Gastrocnemius medialis (tissue), 4 donors: ENCODE measurements around the gene RUNX1. TPM values are rescaled to one million over a fixed set of nuclear protein-coding genes. Genes with fewer than 3 reads are reported as not detected.

Experiments
- ATAC-seq, 2 donors: fragments of 150-250 bp; one replicate each; pipeline ENCODE4 v1.9.1; 2016
- DNase-seq, 2 donors: peaks; one replicate each; pipeline ENCODE4 v3.0.0-alpha.2; 2019
- H3K27ac ChIP-seq, 4 donors: fragments of 200-600 bp; sonication (generic); 1 replicate in 1 of 4; 2 replicates in 3 of 4; pipeline ENCODE4 v1.5.1; 2016 to 2018; ENCODE audit warnings: mild to moderate bottlenecking in 2 of 4, moderate library complexity in 1 of 4
- H3K27me3 ChIP-seq, 3 donors: fragments of 200-600 bp; sonication (generic) in 2 of 3; 1 replicate in 1 of 3; 2 replicates in 2 of 3; pipeline versions ENCODE4 v1.5.1 to v1.6.0; 2016 to 2019; ENCODE audit warnings: mild to moderate bottlenecking in 1 of 3, moderate library complexity in 1 of 3
- H3K36me3 ChIP-seq, 2 donors: fragments of 200-600 bp; sonication (generic) in 1 of 2; one replicate each; pipeline ENCODE4 v1.5.1; 2017 to 2018
- H3K4me1 ChIP-seq, 2 donors: fragments of 200-600 bp; sonication (generic) in 1 of 2; one replicate each; pipeline ENCODE4 v1.5.1; 2016 to 2017; ENCODE audit warnings: mild to moderate bottlenecking in 2 of 2
- H3K4me3 ChIP-seq, 4 donors: fragments of 200-600 bp; sonication (generic) in 3 of 4; 1 replicate in 1 of 4; 2 replicates in 3 of 4; pipeline ENCODE4 v1.5.1; 2016 to 2019; ENCODE audit warnings: mild to moderate bottlenecking in 2 of 4
- H3K9me3 ChIP-seq, 3 donors: fragments of 200-600 bp; sonication (generic) in 2 of 3; 1 replicate in 1 of 3; 2 replicates in 2 of 3; pipeline ENCODE4 v1.5.1; 2016 to 2019
- POLR2A ChIP-seq, 2 donors: fragments of 450-650 bp; IDR thresholded peaks; one replicate each; pipeline ENCODE4 v1.6.1; 2017; ENCODE audit warnings: antibody characterized with exemption in 2 of 2, mild to moderate bottlenecking in 2 of 2, moderate library complexity in 2 of 2
- in situ Hi-C, 4 donors: fragments of 200-750 bp; cut with MboI; loops; one replicate each; pipeline versions ENCODE4 v1.15.0 to v1.8.0; 2017; ENCODE audit warnings: low sequenced_read_pairs in 4 of 4
- intact Hi-C: fragments of 100-400 bp; cut with DNase I; formaldehyde crosslinking; loops from one replicate; pipeline ENCODE4 v1.15.1; 2023; ENCODE audit warnings: low total_unique reads
- total RNA-seq, 4 donors: library from RNA; depleted of rRNA; stranded (reverse); fragments of >200 nt; gene quantifications; one replicate each; pipeline versions ENCODE4 v1.1.0 to v1.2.3, GENCODE V29; 2016
- TF ChIP-seq, protein P1 (sequence below), 5 experiments: fragments of 450-650 bp in 3 of 5; fragments of 200-600 bp in 2 of 5; sonication (generic) in 2 of 5; IDR thresholded peaks in 4 of 5; conservative IDR thresholded peaks in 1 of 5; 1 replicate in 4 of 5; 2 replicates in 1 of 5; pipeline ENCODE4 v1.5.1; 2016 to 2019; ENCODE audit warnings: antibody characterized with exemption in 5 of 5, mild to moderate bottlenecking in 3 of 5, moderate library complexity in 3 of 5

The RUNX1 gene
- total RNA-seq, 4 donors from 2014 or later: 8.0 to 20.9 (median 10.6) TPM

DNA sequence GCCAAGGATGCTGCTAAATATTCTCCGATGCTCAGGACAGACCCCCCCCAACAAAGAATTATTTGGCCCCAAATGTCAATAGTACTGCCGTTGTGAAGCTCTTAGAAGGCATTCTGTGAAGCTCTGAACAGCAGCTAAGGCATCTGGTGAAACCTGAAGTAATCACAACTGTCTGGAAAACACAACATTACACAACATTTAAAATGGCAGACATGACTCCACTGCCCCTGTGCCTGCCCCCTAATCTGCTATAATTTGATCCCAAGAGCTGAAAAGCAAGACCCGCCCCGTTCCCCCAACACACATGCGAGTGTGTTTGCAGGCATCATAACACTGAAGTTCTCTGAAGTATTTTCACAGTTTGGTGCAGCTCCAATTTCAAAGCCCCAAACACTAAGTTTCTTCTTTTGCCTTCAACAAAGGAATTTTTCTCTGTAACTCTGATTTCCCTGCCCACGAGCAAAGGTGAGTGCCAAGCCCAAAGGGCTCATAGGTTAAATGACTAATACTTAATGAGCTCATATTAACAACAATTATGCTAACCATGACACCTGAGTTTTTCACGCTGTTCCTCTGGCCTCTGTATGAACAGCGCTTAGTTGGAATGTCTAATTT is 251.1 kb downstream of the RUNX1 start:
- H3K9me3 ChIP-seq: no peaks in the 10 kb centered on the region
- TF ChIP-seq POLR2A (IDR thresholded peaks at IDR 0.05): no peak
- TF ChIP-seq, protein P1, sequence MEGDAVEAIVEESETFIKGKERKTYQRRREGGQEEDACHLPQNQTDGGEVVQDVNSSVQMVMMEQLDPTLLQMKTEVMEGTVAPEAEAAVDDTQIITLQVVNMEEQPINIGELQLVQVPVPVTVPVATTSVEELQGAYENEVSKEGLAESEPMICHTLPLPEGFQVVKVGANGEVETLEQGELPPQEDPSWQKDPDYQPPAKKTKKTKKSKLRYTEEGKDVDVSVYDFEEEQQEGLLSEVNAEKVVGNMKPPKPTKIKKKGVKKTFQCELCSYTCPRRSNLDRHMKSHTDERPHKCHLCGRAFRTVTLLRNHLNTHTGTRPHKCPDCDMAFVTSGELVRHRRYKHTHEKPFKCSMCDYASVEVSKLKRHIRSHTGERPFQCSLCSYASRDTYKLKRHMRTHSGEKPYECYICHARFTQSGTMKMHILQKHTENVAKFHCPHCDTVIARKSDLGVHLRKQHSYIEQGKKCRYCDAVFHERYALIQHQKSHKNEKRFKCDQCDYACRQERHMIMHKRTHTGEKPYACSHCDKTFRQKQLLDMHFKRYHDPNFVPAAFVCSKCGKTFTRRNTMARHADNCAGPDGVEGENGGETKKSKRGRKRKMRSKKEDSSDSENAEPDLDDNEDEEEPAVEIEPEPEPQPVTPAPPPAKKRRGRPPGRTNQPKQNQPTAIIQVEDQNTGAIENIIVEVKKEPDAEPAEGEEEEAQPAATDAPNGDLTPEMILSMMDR (IDR thresholded peaks at IDR 0.05 in 4 of 5, conservative IDR thresholded peaks at IDR 0.05 in 1 of 5): no peak
- in situ Hi-C loops: loop anchor here in 3 of 4 donors (10.0 to 25.0 kb wide), 4 partner anchors 77 to 239 kb away; partner anchors contain the start of gene RUNX1 (in 1 of the 3)
- intact Hi-C loops: loop anchor here (5.0 to 10.0 kb wide), 3 partner anchors 106 to 607 kb away; partner anchors contain the start of gene RUNX1
- ATAC-seq (no peak), DNase-seq (no peak)
- no peak overlapping the region for H3K4me3 ChIP-seq
- no peaks in the 10 kb centered on the region for H3K27me3 ChIP-seq
- peaks cover 45 to 59% of the 10 kb centered on the region in 2 donors for H3K4me1 ChIP-seq
- H3K36me3 ChIP-seq: peaks cover 0 to 15% of the 10 kb centered on the region in 2 donors
- H3K27ac ChIP-seq: peak overlapping the region in 3 of 4 donors; percentile 78 to 88 (median 87)

DNA sequence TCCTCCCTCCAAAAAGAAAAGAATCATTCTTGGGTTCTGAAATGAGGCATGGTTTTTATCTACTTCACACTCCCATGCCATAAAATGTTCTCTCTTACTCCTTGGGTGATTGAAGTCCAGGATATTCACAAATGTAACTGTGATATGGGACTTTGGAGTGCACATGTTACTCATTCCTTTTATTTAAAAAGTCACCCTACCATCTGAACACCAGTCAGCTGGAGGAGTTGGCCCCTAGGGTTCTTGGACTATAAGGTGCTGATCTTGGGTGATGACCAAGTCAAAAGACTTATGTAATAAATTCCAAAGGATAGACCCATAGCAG is 251.9 kb downstream of the RUNX1 start:
- in situ Hi-C loops: loop anchor here in 3 of 4 donors (10.0 to 25.0 kb wide), 4 partner anchors 78 to 240 kb away; partner anchors contain the start of gene RUNX1 (in 1 of the 3)
- intact Hi-C loops: loop anchor here (5.0 to 10.0 kb wide), 3 partner anchors 105 to 608 kb away; partner anchors contain the start of gene RUNX1
- peaks cover 41 to 50% of the 10 kb centered on the region in 2 donors for H3K4me1 ChIP-seq
- H3K27ac ChIP-seq: peak overlapping the region; percentile 78 to 88 (median 84)
- ATAC-seq (no peak), DNase-seq (no peak)
- TF ChIP-seq POLR2A (IDR thresholded peaks at IDR 0.05): no peak
- TF ChIP-seq, protein P1 (IDR thresholded peaks at IDR 0.05 in 4 of 5, conservative IDR thresholded peaks at IDR 0.05 in 1 of 5): no peak
- peaks cover 0 to 24% of the 10 kb centered on the region in 2 donors for H3K36me3 ChIP-seq
- H3K4me3 ChIP-seq: no peak overlapping the region
- no peaks in the 10 kb centered on the region for H3K27me3 ChIP-seq
- no peaks in the 10 kb centered on the region for H3K9me3 ChIP-seq

DNA sequence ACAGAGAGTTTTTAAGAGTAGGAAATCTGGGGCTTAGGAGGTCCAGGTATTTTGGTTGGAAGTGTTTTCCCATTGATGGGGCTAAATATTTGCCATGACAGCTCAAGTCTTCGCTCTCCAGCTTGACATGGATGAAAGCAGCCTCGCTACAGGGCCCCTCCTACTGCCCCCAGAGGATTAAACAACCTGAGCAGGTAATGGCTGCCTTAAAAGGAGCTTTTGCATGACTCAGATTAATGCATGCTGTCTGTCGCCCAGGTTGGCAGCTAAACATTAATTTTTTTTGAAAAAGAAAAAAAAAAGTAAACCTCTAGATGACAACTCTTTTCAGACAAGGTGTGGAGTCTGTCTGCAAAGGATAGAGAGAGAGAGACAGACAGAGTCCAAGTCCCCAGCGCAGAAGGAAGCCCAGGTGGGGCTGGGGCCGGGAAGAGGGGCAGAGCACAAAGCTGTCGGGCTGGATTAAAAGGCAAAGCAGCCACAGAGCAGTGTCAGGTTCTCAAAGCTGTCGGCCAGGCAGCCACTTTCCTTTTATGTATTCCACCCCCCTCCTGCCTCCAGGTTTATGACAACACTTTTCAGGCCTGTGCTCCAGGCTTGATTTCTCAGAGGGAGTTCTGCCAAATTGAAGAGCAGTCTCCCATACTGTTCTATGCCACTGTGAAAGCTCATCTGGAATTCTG is 252.4 kb downstream of the RUNX1 start:
- intact Hi-C loops: loop anchor here (5.0 to 10.0 kb wide), 3 partner anchors 104 to 608 kb away; partner anchors contain the start of gene RUNX1
- ATAC-seq: peak; percentile 67 to 71
- Histone ChIP-seq H3K27ac (peak overlapping the region; percentile 78 to 88 (median 84)), H3K36me3 (peaks cover 0 to 25% of the 10 kb centered on the region in 2 donors), H3K27me3 (no peaks in the 10 kb centered on the region), H3K4me1 (peaks cover 38 to 45% of the 10 kb centered on the region in 2 donors), H3K4me3 (no peak overlapping the region), H3K9me3 (no peaks in the 10 kb centered on the region)
- in situ Hi-C loops: loop anchor here in 3 of 4 donors (10.0 to 25.0 kb wide), 4 partner anchors 78 to 241 kb away; partner anchors contain the start of gene RUNX1 (in 1 of the 3)
- peak in 1 of 2 donors; percentile 72 for DNase-seq
- TF ChIP-seq POLR2A (IDR thresholded peaks at IDR 0.05): no peak
- TF ChIP-seq, protein P1 (IDR thresholded peaks at IDR 0.05 in 4 of 5, conservative IDR thresholded peaks at IDR 0.05 in 1 of 5): no peak

DNA sequence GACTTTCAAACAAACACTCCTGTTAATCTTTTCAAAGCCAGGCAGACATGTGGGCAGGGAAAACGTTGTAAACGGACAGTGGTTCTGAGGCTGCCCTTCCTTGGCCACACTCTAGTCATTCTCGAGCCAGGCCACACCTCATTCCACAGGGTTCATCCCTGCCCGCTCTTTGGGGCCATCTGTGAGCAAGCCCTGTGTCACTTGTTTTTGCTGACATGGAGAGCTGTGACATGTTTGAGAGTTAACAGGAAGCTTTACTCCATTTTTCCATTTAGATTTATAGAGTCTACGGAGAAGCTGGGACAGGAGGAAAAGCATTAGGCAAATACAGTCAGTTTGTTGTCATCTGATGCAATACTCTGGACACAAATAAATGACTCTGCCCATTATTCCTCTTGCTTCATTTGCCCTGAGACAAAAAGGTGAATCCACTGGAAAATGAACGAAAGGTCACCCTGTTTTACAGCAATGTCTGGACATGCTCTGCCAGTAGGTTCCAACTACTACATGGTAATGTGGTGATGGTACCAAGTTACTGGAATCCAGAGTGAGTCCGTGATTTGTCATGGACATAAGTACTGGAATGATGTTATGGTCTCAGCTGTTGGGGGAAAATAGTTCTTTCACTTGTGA is 253.4 kb downstream of the RUNX1 start:
- in situ Hi-C loops (loop anchor here in 3 of 4 donors (10.0 to 25.0 kb wide), 4 partner anchors 79 to 242 kb away; partner anchors contain the start of gene RUNX1 (in 1 of the 3)), intact Hi-C loops (loop anchor here (1.0 to 10.0 kb wide), 7 partner anchors 48 to 609 kb away; partner anchors contain the start of gene RUNX1)
- peaks cover 33 to 42% of the 10 kb centered on the region in 2 donors for H3K4me1 ChIP-seq
- DNase-seq (peak in 1 of 2 donors; percentile 70), ATAC-seq (peak; percentile 63 to 69)
- H3K27me3 ChIP-seq: no peaks in the 10 kb centered on the region
- H3K4me3 ChIP-seq: peak overlapping the region in 1 of 4 donors; percentile 9
- H3K9me3 ChIP-seq: no peaks in the 10 kb centered on the region
- H3K36me3 ChIP-seq: peaks cover 0 to 32% of the 10 kb centered on the region in 2 donors
- no peak for TF ChIP-seq POLR2A (IDR thresholded peaks at IDR 0.05)
- TF ChIP-seq, protein P1 (IDR thresholded peaks at IDR 0.05 in 4 of 5, conservative IDR thresholded peaks at IDR 0.05 in 1 of 5): no peak
- H3K27ac ChIP-seq: peak overlapping the region; percentile 78 to 88 (median 84)
